ENCODE measurements around the gene POLR3E. TPM values are rescaled to one million over a fixed set of nuclear protein-coding genes. Genes with fewer than 3 reads are reported as not detected.

The POLR3E gene
- total RNA-seq, 1 donor from 2014 or later: 91.3 TPM

- Histone ChIP-seq H3K27me3 (no peaks in the 10 kb centered on the region), H3K36me3 (no peaks in the 10 kb centered on the region), H3K4me3 (no peak overlapping the region), H3K27ac (no peak overlapping the region), H3K9ac (no peak overlapping the region), H3K4me2 (no peak overlapping the region), H3K79me2 (ENCODE audit: low read depth) (peaks cover 9% of the 10 kb centered on the region), H3K9me3 (ENCODE audit: low read depth) (no peaks in the 10 kb centered on the region), H3F3A (ENCODE audit: low read depth) (peaks cover 12% of the 10 kb centered on the region), H4K20me1 (ENCODE audit: low read depth) (peaks cover 7% of the 10 kb centered on the region), H3K4me1 (no peaks in the 10 kb centered on the region), H2AFZ (replicated peaks) (no peak overlapping the region)
- Mint-ChIP-seq H3K4me1 (peaks cover 16% of the 10 kb centered on the region), H3K4me3 (no peak overlapping the region), H3K9me3 (peaks cover 9% of the 10 kb centered on the region), H3K27me3 (ENCODE audit: insufficient read depth, low read depth) (peaks cover 19% of the 10 kb centered on the region), H3K36me3 (peaks cover 6% of the 10 kb centered on the region), H3K27ac (no peak overlapping the region)
- TF ChIP-seq CTCF (IDR thresholded peaks at IDR 0.05) (no peak), EZH2phosphoT487 (IDR thresholded peaks at IDR 0.05) (no peak), EZH2 (IDR thresholded peaks at IDR 0.05) (no peak)
- no peak for DNase-seq (ENCODE audit: low spot score)
These were observed 3.8 kb upstream of the POLR3E start for GRCh38 chr16:22293137-22294106.

- H3K4me1 Mint-ChIP-seq: peaks cover 28% of the 10 kb centered on the region
- no peak overlapping the region for H3K9ac ChIP-seq
- peaks cover 8% of the 10 kb centered on the region for H3K36me3 Mint-ChIP-seq
These were observed 740 bp upstream of the POLR3E start for GRCh38 chr16:22296225-22297113.

More at GRCh38 chr16:22296225-22297113, 740 bp upstream of the POLR3E start:
- peak overlapping the region; percentile 87 for H2AFZ ChIP-seq (replicated peaks)
- no peaks in the 10 kb centered on the region for H3K27me3 ChIP-seq
- peak overlapping the region; percentile 75 for H3K4me3 ChIP-seq
- peaks cover 24% of the 10 kb centered on the region for H3K27me3 Mint-ChIP-seq (ENCODE audit: insufficient read depth, low read depth)
- no peaks in the 10 kb centered on the region for H3K36me3 ChIP-seq
- H3K4me3 Mint-ChIP-seq: peak overlapping the region; percentile 97
- peaks cover 11% of the 10 kb centered on the region for H3K9me3 Mint-ChIP-seq
- no peak overlapping the region for H3K27ac ChIP-seq
- peaks cover 39% of the 10 kb centered on the region for H3K79me2 ChIP-seq (ENCODE audit: low read depth)
- DNase-seq (ENCODE audit: low spot score): peak; percentile 11
- peaks cover 17% of the 10 kb centered on the region for H3F3A ChIP-seq (ENCODE audit: low read depth)
- peaks cover 37% of the 10 kb centered on the region for H4K20me1 ChIP-seq (ENCODE audit: low read depth)
- no peak for TF ChIP-seq EZH2phosphoT487 (IDR thresholded peaks at IDR 0.05)
- TF ChIP-seq CTCF (IDR thresholded peaks at IDR 0.05): no peak
- no peak for TF ChIP-seq EZH2 (IDR thresholded peaks at IDR 0.05)
- H3K4me2 ChIP-seq: peak overlapping the region; percentile 79
- peaks cover 5% of the 10 kb centered on the region for H3K4me1 ChIP-seq
- H3K9me3 ChIP-seq (ENCODE audit: low read depth): no peaks in the 10 kb centered on the region
- peak overlapping the region; percentile 90 for H3K27ac Mint-ChIP-seq

Data from neural progenitor cell (in vitro differentiated cells).